OCI-LY3 (cell line): Measurements from ENCODE around the gene IL12A.

Experiments
- H2AFZ ChIP-seq: fragments of 200-600, 300-600 bp; shearing (Covaris generic); 2 replicates; pipeline ENCODE4 v1.6.0; 2014; ENCODE audit warnings: antibody characterized with exemption, low read depth, low read length
- H3K27ac ChIP-seq: fragments of 200-600, 300-600 bp; sonication (generic); 2 replicates; pipeline ENCODE4 v1.5.1; 2014; ENCODE audit warnings: mild to moderate bottlenecking, low read length, moderate library complexity, mixed read lengths
- H3K27me3 ChIP-seq: fragments of 200-600, 300-600 bp; sonication (generic); 2 replicates; pipeline ENCODE4 v1.6.1; 2014; ENCODE audit warnings: low read depth, low read length, mixed read lengths
- H3K36me3 ChIP-seq: fragments of 200-600, 300-600 bp; sonication (generic); replicated peaks from 2 replicates; pipeline ENCODE3; 2014; ENCODE audit warnings: low read depth, low read length, mixed read lengths
- H3K4me1 ChIP-seq: fragments of 300-600, 200-600 bp; sonication (generic); 2 replicates; pipeline ENCODE4 v1.6.1; 2014; ENCODE audit warnings: low read length, mixed read lengths
- H3K4me2 ChIP-seq: fragments of 200-600, 300-600 bp; sonication (generic); 2 replicates; pipeline ENCODE4 v1.6.1; 2014; ENCODE audit warnings: low read length, mixed read lengths
- H3K4me3 ChIP-seq: fragments of 300-600, 200-600 bp; sonication (generic); 2 replicates; pipeline ENCODE4 v1.5.1; 2014; ENCODE audit warnings: antibody characterized with exemption, mild to moderate bottlenecking, low read length, moderate library complexity
- H3K79me2 ChIP-seq: fragments of 300-600, 200-600 bp; shearing (Covaris generic); 2 replicates; pipeline ENCODE4 v1.6.1; 2014; ENCODE audit warnings: mild to moderate bottlenecking, low read length, mixed read lengths
- H3K9ac ChIP-seq: fragments of 300-600, 200-600 bp; shearing (Covaris generic); 2 replicates; pipeline ENCODE4 v1.6.0; 2014; ENCODE audit warnings: mild to moderate bottlenecking, low read length, moderate library complexity
- H3K9me3 ChIP-seq: fragments of 200-600, 300-600 bp; shearing (Covaris generic); 2 replicates; pipeline ENCODE4 v1.6.1; 2014; ENCODE audit warnings: low read length, mixed read lengths; ENCODE audit not compliant: insufficient read depth
- H4K20me1 ChIP-seq: fragments of 200-600, 300-600 bp; sonication (generic); 2 replicates; pipeline ENCODE4 v1.6.1; 2016; ENCODE audit warnings: low read length, mixed read lengths; ENCODE audit not compliant: insufficient read depth
- CTCF ChIP-seq: fragments of 200-600, 300-600 bp; sonication (generic); IDR thresholded peaks from 2 replicates; pipeline ENCODE4 v1.5.1; 2014; ENCODE audit warnings: antibody characterized with exemption, low read length, low read depth
- EZH2phosphoT487 ChIP-seq: fragments of 200-600 bp; shearing (Covaris generic); IDR thresholded peaks from 2 replicates; pipeline ENCODE4 v1.6.1; 2018; ENCODE audit warnings: antibody characterized with exemption, mixed run types, low read depth

Gene IL12A

GRCh38 chr3:160005004-160005403, 16.4 kb downstream of the IL12A start:
- Histone ChIP-seq H4K20me1 (no peaks in the 10 kb centered on the region), H3K36me3 (no peaks in the 10 kb centered on the region), H3K79me2 (no peaks in the 10 kb centered on the region), H3K4me2 (peak overlapping the region; percentile 7; the same call in 1 of the 2 replicates), H3K4me3 (no peak overlapping the region), H2AFZ (peak overlapping the region; percentile 64), H3K9me3 (no peaks in the 10 kb centered on the region), H3K27ac (0 out of 2 replicates have a peak overlapping the region, but pooled peaks have one; percentile 3), H3K4me1 (peaks cover 65% of the 10 kb centered on the region), H3K27me3 (no peaks in the 10 kb centered on the region), H3K9ac (peak overlapping the region; percentile 37; the same call in 1 of the 2 replicates)
- TF ChIP-seq CTCF (peak; percentile 17; the same call in 1 of the 2 replicates), EZH2phosphoT487 (no peak)

GRCh38 chr3:160006282-160007163, 17.9 kb downstream of the IL12A start:
- H3K4me3 ChIP-seq: no peak overlapping the region
- H3K4me1 ChIP-seq: peaks cover 76% of the 10 kb centered on the region
- no peaks in the 10 kb centered on the region for H3K79me2 ChIP-seq
- TF ChIP-seq CTCF (peak; percentile 94), EZH2phosphoT487 (no peak)
- H3K27ac ChIP-seq: peak overlapping the region; percentile 33
- H4K20me1 ChIP-seq: no peaks in the 10 kb centered on the region
- H3K9ac ChIP-seq: peak overlapping the region; percentile 16; the same call in 1 of the 2 replicates
- no peaks in the 10 kb centered on the region for H3K27me3 ChIP-seq
- H3K36me3 ChIP-seq: no peaks in the 10 kb centered on the region
- H3K4me2 ChIP-seq: peak overlapping the region; percentile 17
- 0 out of 2 replicates have a peak overlapping the region, but pooled peaks have one; percentile 43 for H2AFZ ChIP-seq
- H3K9me3 ChIP-seq: no peaks in the 10 kb centered on the region

DNA sequence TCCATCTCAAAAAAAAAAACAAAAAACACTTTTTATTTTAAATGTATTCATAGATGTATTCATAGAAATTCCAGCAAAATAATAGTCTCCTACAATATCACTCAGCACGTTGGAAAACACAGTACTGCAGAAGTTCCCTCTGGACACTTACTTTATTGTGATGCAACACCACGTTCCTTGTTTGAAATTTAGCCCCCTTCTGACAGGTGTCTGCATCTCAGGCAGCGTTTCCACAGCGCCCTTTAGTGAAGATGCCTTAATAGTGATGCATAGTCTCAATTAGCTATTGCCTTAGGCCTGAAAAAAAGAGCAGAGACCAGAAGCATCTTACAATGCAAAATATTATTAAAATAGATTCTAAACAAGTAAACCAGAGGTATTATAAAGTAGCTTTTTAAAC, 20.3 kb downstream of the IL12A start:
- H3K27ac ChIP-seq: peak overlapping the region; percentile 99
- H3K79me2 ChIP-seq: no peaks in the 10 kb centered on the region
- H3K4me2 ChIP-seq: peak overlapping the region; percentile 25
- no peak overlapping the region for H3K4me3 ChIP-seq
- H3K9me3 ChIP-seq: no peaks in the 10 kb centered on the region
- H2AFZ ChIP-seq: peak overlapping the region; percentile 2; the same call in 1 of the 2 replicates
- H3K9ac ChIP-seq: peak overlapping the region; percentile 74
- peaks cover 81% of the 10 kb centered on the region for H3K4me1 ChIP-seq
- no peak for TF ChIP-seq CTCF
- no peak for TF ChIP-seq EZH2phosphoT487
- H4K20me1 ChIP-seq: no peaks in the 10 kb centered on the region
- no peaks in the 10 kb centered on the region for H3K36me3 ChIP-seq
- no peaks in the 10 kb centered on the region for H3K27me3 ChIP-seq

GRCh38 chr3:160009525-160009924, 20.9 kb downstream of the IL12A start:
- H3K9me3 ChIP-seq: no peaks in the 10 kb centered on the region
- no peaks in the 10 kb centered on the region for H3K27me3 ChIP-seq
- peak overlapping the region; percentile 25 for H3K4me2 ChIP-seq
- peak overlapping the region; percentile 99 for H3K27ac ChIP-seq
- no peaks in the 10 kb centered on the region for H3K36me3 ChIP-seq
- H3K4me1 ChIP-seq: peaks cover 84% of the 10 kb centered on the region
- H4K20me1 ChIP-seq: no peaks in the 10 kb centered on the region
- no peak overlapping the region for H3K4me3 ChIP-seq
- TF ChIP-seq CTCF: no peak
- TF ChIP-seq EZH2phosphoT487: no peak
- H3K79me2 ChIP-seq: no peaks in the 10 kb centered on the region
- peak overlapping the region; percentile 2; the same call in 1 of the 2 replicates for H2AFZ ChIP-seq
- H3K9ac ChIP-seq: peak overlapping the region; percentile 74
